Breast epithelium (tissue), 4 donors: Measurements from ENCODE around the gene ADAMTS17. TPM values are rescaled to one million over a fixed set of nuclear protein-coding genes. Genes with fewer than 3 reads are reported as not detected.
"Not testable (repeated sequence)": the region's sequence is repeated elsewhere in the genome, so short reads cannot be mapped to it uniquely, and the experiment has no call there.

ENCODE experiments used
- DNase-seq, 2 donors: peaks; one replicate each; pipeline ENCODE4 v3.0.0-alpha.2; 2019; ENCODE audit warnings: low spot score in 2 of 2
- H3K27ac ChIP-seq, 2 donors: fragments of 200-600 bp; sonication (generic) in 1 of 2; one replicate each; pipeline ENCODE4 v1.5.1; 2016 to 2019; ENCODE audit warnings: mild to moderate bottlenecking in 1 of 2
- H3K27me3 ChIP-seq, 2 donors: fragments of 200-600 bp; sonication (generic) in 1 of 2; one replicate each; pipeline versions ENCODE4 v1.5.1 to v1.6.0; 2017 to 2019; ENCODE audit warnings: control low read depth in 1 of 2, mild to moderate bottlenecking in 1 of 2
- H3K36me3 ChIP-seq: fragments of 200-600 bp; one replicate; pipeline ENCODE4 v1.5.1; 2019
- H3K4me1 ChIP-seq, 2 donors: fragments of 200-600 bp; sonication (generic); one replicate each; pipeline ENCODE4 v1.5.1; 2016 to 2019; ENCODE audit warnings: control low read depth in 1 of 2
- H3K4me3 ChIP-seq, 3 donors: fragments of 200-600 bp; sonication (generic); 1 replicate in 2 of 3; 2 replicates in 1 of 3; pipeline ENCODE4 v1.5.1; 2016 to 2019; ENCODE audit warnings: mild to moderate bottlenecking in 3 of 3, moderate library complexity in 2 of 3
- H3K9me3 ChIP-seq, 2 donors: fragments of 200-600 bp; sonication (generic) in 1 of 2; one replicate each; pipeline ENCODE4 v1.5.1; 2016 to 2019; ENCODE audit warnings: control low read depth in 1 of 2
- CTCF ChIP-seq, 3 donors: fragments of 450-650 bp; IDR thresholded peaks; one replicate each; pipeline ENCODE4 v1.5.1; 2016 to 2017; ENCODE audit warnings: antibody characterized with exemption in 3 of 3, mild to moderate bottlenecking in 3 of 3, moderate library complexity in 3 of 3
- POLR2A ChIP-seq: fragments of 450-650 bp; IDR thresholded peaks from one replicate; pipeline ENCODE4 v1.6.1; 2016; ENCODE audit warnings: antibody characterized with exemption, mild to moderate bottlenecking, moderate library complexity
- POLR2AphosphoS5 ChIP-seq, 3 donors: sonication (generic); formaldehyde crosslinking; IDR thresholded peaks; one replicate each; pipeline ENCODE4 v1.6.1; 2017; ENCODE audit warnings: antibody characterized with exemption in 3 of 3
- intact Hi-C: fragments of 100-400 bp; cut with DNase I; formaldehyde crosslinking; loops from one replicate; pipeline ENCODE4 v1.15.1; 2023; ENCODE audit warnings: low total_unique reads
- total RNA-seq, 3 donors: library from RNA; depleted of rRNA; stranded (reverse); fragments of >200 nt; gene quantifications; one replicate each; pipeline ENCODE4 v1.1.0, GENCODE V29; 2016

ADAMTS17 gene
- total RNA-seq, 3 donors from 2014 or later = 5.1 to 8.0 (median 5.9) TPM

- no peaks in the 10 kb centered on the region for H3K9me3 ChIP-seq
- H3K27ac ChIP-seq = no peak overlapping the region
- H3K27me3 ChIP-seq = no peaks in the 10 kb centered on the region
- no peak overlapping the region for H3K4me3 ChIP-seq
- no peaks in the 10 kb centered on the region for H3K36me3 ChIP-seq
- no peaks in the 10 kb centered on the region for H3K4me1 ChIP-seq
- DNase-seq = no peak
- intact Hi-C loops = no loop called here
- TF ChIP-seq POLR2AphosphoS5 (IDR thresholded peaks at IDR 0.05) = no peak
- no peak for TF ChIP-seq CTCF (IDR thresholded peaks at IDR 0.05)
- no peak for TF ChIP-seq POLR2A
Measured at GRCh38 chr15:99981839-99982658, 359.7 kb downstream of the ADAMTS17 start.

- TF ChIP-seq POLR2A (no peak), POLR2AphosphoS5 (IDR thresholded peaks at IDR 0.05) (no peak), CTCF (IDR thresholded peaks at IDR 0.05) (no peak)
- no peak overlapping the region for H3K4me3 ChIP-seq
- H3K9me3 ChIP-seq = no peaks in the 10 kb centered on the region
- no peaks in the 10 kb centered on the region for H3K4me1 ChIP-seq
- no peak for DNase-seq
- H3K27ac ChIP-seq = no peak overlapping the region
- H3K27me3 ChIP-seq = no peaks in the 10 kb centered on the region
- intact Hi-C loops = no loop called here
- H3K36me3 ChIP-seq = no peaks in the 10 kb centered on the region
Measured at GRCh38 chr15:99981191-99981647, 360.6 kb downstream of the ADAMTS17 start.

GRCh38 chr15:99980752-99981151 lies 361.0 kb downstream of the ADAMTS17 start:
- H3K27me3 ChIP-seq = no peaks in the 10 kb centered on the region
- no peaks in the 10 kb centered on the region for H3K9me3 ChIP-seq
- intact Hi-C loops = no loop called here
- no peak overlapping the region for H3K4me3 ChIP-seq
- H3K27ac ChIP-seq = no peak overlapping the region
- H3K4me1 ChIP-seq = no peaks in the 10 kb centered on the region
- DNase-seq = no peak
- H3K36me3 ChIP-seq = no peaks in the 10 kb centered on the region
- TF ChIP-seq POLR2A (no peak), CTCF (IDR thresholded peaks at IDR 0.05) (no peak), POLR2AphosphoS5 (IDR thresholded peaks at IDR 0.05) (no peak)

GRCh38 chr15:99979886-99980285 lies 361.9 kb downstream of the ADAMTS17 start:
- H3K27me3 ChIP-seq, H3K27ac ChIP-seq, H3K36me3 ChIP-seq, H3K4me1 ChIP-seq, H3K4me3 ChIP-seq, intact Hi-C loops, DNase-seq, H3K9me3 ChIP-seq: not testable (repeated sequence)

GRCh38 chr15:99979371-99979770 lies 362.4 kb downstream of the ADAMTS17 start:
- Histone ChIP-seq H3K27ac (no peak overlapping the region), H3K9me3 (no peaks in the 10 kb centered on the region), H3K27me3 (no peaks in the 10 kb centered on the region), H3K4me3 (no peak overlapping the region), H3K4me1 (no peaks in the 10 kb centered on the region), H3K36me3 (no peaks in the 10 kb centered on the region)
- intact Hi-C loops = no loop called here
- no peak for DNase-seq
- no peak for TF ChIP-seq POLR2AphosphoS5 (IDR thresholded peaks at IDR 0.05)
- no peak for TF ChIP-seq CTCF (IDR thresholded peaks at IDR 0.05)
- no peak for TF ChIP-seq POLR2A
